ENCODE results near the gene SUGCT.

Gene SUGCT

DNA sequence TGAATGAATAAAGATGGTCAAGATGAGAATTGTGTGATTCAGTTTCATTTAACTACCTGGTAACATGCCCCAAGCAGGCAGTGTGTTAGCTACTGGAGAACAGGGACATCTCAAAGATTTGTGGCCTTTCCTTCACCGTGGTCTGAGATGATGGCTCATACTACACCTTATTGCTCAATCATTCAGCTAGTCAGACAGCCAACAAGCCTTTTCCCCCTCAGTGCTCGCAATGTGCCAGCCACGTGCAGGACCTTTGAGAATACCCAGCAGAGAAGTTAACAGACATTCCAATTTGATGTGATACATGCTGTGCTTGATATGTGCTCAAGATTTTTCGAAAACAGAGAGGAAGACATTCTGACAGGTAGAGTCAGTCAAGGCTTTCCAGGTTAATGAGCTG, 562.8 kb downstream of the SUGCT start:
- H3K27ac ChIP-seq = no peak overlapping the region
- no peaks in the 10 kb centered on the region for H3K27me3 ChIP-seq (ENCODE audit: control insufficient read depth, insufficient read depth, low read length)
- no peaks in the 10 kb centered on the region for H3K79me2 ChIP-seq
- no peak overlapping the region for H2AFZ ChIP-seq
- H3K9ac ChIP-seq = no peak overlapping the region
- no peak overlapping the region for H3K4me3 ChIP-seq (ENCODE audit: low read depth, low read length)
- no peaks in the 10 kb centered on the region for H3K9me3 ChIP-seq (ENCODE audit: control insufficient read depth, low read length)
- no peaks in the 10 kb centered on the region for H3K36me3 ChIP-seq (ENCODE audit: control insufficient read depth, insufficient read depth, low read length)
- H3K4me2 ChIP-seq (ENCODE audit: low read length) = no peak overlapping the region
- TF ChIP-seq, protein P1, sequence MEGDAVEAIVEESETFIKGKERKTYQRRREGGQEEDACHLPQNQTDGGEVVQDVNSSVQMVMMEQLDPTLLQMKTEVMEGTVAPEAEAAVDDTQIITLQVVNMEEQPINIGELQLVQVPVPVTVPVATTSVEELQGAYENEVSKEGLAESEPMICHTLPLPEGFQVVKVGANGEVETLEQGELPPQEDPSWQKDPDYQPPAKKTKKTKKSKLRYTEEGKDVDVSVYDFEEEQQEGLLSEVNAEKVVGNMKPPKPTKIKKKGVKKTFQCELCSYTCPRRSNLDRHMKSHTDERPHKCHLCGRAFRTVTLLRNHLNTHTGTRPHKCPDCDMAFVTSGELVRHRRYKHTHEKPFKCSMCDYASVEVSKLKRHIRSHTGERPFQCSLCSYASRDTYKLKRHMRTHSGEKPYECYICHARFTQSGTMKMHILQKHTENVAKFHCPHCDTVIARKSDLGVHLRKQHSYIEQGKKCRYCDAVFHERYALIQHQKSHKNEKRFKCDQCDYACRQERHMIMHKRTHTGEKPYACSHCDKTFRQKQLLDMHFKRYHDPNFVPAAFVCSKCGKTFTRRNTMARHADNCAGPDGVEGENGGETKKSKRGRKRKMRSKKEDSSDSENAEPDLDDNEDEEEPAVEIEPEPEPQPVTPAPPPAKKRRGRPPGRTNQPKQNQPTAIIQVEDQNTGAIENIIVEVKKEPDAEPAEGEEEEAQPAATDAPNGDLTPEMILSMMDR (IDR thresholded peaks at IDR 0.05) = no peak
- H3K4me1 ChIP-seq = no peaks in the 10 kb centered on the region

GRCh38 chr7:40698214-40698920, 563.6 kb downstream of the SUGCT start:
- no peaks in the 10 kb centered on the region for H3K36me3 ChIP-seq (ENCODE audit: control insufficient read depth, insufficient read depth, low read length)
- no peak overlapping the region for H3K27ac ChIP-seq
- no peak overlapping the region for H3K4me2 ChIP-seq (ENCODE audit: low read length)
- no peak overlapping the region for H3K9ac ChIP-seq
- TF ChIP-seq, protein P1 (IDR thresholded peaks at IDR 0.05) = no peak
- no peak overlapping the region for H2AFZ ChIP-seq
- H3K4me3 ChIP-seq (ENCODE audit: low read depth, low read length) = no peak overlapping the region
- H3K4me1 ChIP-seq = no peaks in the 10 kb centered on the region
- H3K79me2 ChIP-seq = no peaks in the 10 kb centered on the region
- no peaks in the 10 kb centered on the region for H3K27me3 ChIP-seq (ENCODE audit: control insufficient read depth, insufficient read depth, low read length)
- no peaks in the 10 kb centered on the region for H3K9me3 ChIP-seq (ENCODE audit: control insufficient read depth, low read length)

GRCh38 chr7:40698921-40699260, 564.1 kb downstream of the SUGCT start:
- Histone ChIP-seq H3K4me1 (no peaks in the 10 kb centered on the region), H2AFZ (no peak overlapping the region), H3K79me2 (no peaks in the 10 kb centered on the region), H3K27me3 (ENCODE audit: control insufficient read depth, insufficient read depth, low read length) (no peaks in the 10 kb centered on the region), H3K4me3 (ENCODE audit: low read depth, low read length) (no peak overlapping the region), H3K4me2 (ENCODE audit: low read length) (no peak overlapping the region), H3K9me3 (ENCODE audit: control insufficient read depth, low read length) (no peaks in the 10 kb centered on the region), H3K9ac (no peak overlapping the region), H3K27ac (no peak overlapping the region), H3K36me3 (ENCODE audit: control insufficient read depth, insufficient read depth, low read length) (no peaks in the 10 kb centered on the region)
- TF ChIP-seq, protein P1 (IDR thresholded peaks at IDR 0.05) = no peak

- no peaks in the 10 kb centered on the region for H3K27me3 ChIP-seq (ENCODE audit: control insufficient read depth, insufficient read depth, low read length)
Measured at GRCh38 chr7:40700653-40701421, 566.0 kb downstream of the SUGCT start.

More at GRCh38 chr7:40700653-40701421, 566.0 kb downstream of the SUGCT start:
- no peak overlapping the region for H3K4me2 ChIP-seq (ENCODE audit: low read length)
- no peaks in the 10 kb centered on the region for H3K79me2 ChIP-seq
- no peaks in the 10 kb centered on the region for H3K36me3 ChIP-seq (ENCODE audit: control insufficient read depth, insufficient read depth, low read length)
- H3K9ac ChIP-seq = no peak overlapping the region
- no peak overlapping the region for H2AFZ ChIP-seq
- no peaks in the 10 kb centered on the region for H3K4me1 ChIP-seq
- no peak overlapping the region for H3K27ac ChIP-seq
- TF ChIP-seq, protein P1 (IDR thresholded peaks at IDR 0.05) = no peak
- no peak overlapping the region for H3K4me3 ChIP-seq (ENCODE audit: low read depth, low read length)
- H3K9me3 ChIP-seq (ENCODE audit: control insufficient read depth, low read length) = no peaks in the 10 kb centered on the region

All from parathyroid adenoma (tissue), 2 donors.